Measurements from ENCODE around the gene PCED1A. TPM values are rescaled to one million over a fixed set of nuclear protein-coding genes. Genes with fewer than 3 reads are reported as not detected.

The PCED1A gene
- total RNA-seq, 2 donors from 2014 or later = 45.8 to 47.0 TPM

- H3K9me3 ChIP-seq (ENCODE audit: control insufficient read depth, low read length, poor library complexity, severe bottlenecking) = no peaks in the 10 kb centered on the region
- no peak for ATAC-seq
- H3K36me3 Mint-ChIP-seq (ENCODE audit: low read depth) = peaks cover 16% of the 10 kb centered on the region
- peaks cover 31% of the 10 kb centered on the region for H3K4me1 Mint-ChIP-seq
- peaks cover 85% of the 10 kb centered on the region for H3K27me3 Mint-ChIP-seq
- no peak for DNase-seq
- peak overlapping the region; percentile 92 for H3K4me3 Mint-ChIP-seq
- no peak overlapping the region for H3K27ac Mint-ChIP-seq
These were observed 39.1 kb downstream of the PCED1A start for GRCh38 chr20:2801286-2801728.

GRCh38 chr20:2800521-2801285 is 39.8 kb downstream of the PCED1A start, which contains the start of gene CPXM1:
Gene CPXM1, minus strand, starts transcription at chr20:2800627. Its CDS starts 55 bp downstream, at chr20:2800572.
- peaks cover 29% of the 10 kb centered on the region for H3K4me1 Mint-ChIP-seq
- peaks cover 13% of the 10 kb centered on the region for H3K36me3 Mint-ChIP-seq (ENCODE audit: low read depth)
- peaks cover 84% of the 10 kb centered on the region for H3K27me3 Mint-ChIP-seq
- H3K9me3 ChIP-seq (ENCODE audit: control insufficient read depth, low read length, poor library complexity, severe bottlenecking) = no peaks in the 10 kb centered on the region
- H3K27ac Mint-ChIP-seq = peak within 1 kb of the TSS; percentile 88
- peak; percentile 36 for ATAC-seq
- no peak for DNase-seq
- peak within 1 kb of the TSS; percentile 96 for H3K4me3 Mint-ChIP-seq

- Mint-ChIP-seq H3K27me3 (peaks cover 82% of the 10 kb centered on the region), H3K4me1 (peaks cover 29% of the 10 kb centered on the region), H3K36me3 (ENCODE audit: low read depth) (peaks cover 13% of the 10 kb centered on the region), H3K4me3 (peak overlapping the region; percentile 96), H3K27ac (peak overlapping the region; percentile 88)
- no peak for DNase-seq
- ATAC-seq = peak; percentile 27
- H3K9me3 ChIP-seq (ENCODE audit: control insufficient read depth, low read length, poor library complexity, severe bottlenecking) = no peaks in the 10 kb centered on the region
These were observed 40.6 kb downstream of the PCED1A start for GRCh38 chr20:2799688-2800520.

- DNase-seq (no peak), ATAC-seq (peak; percentile 13)
- Mint-ChIP-seq H3K4me3 (peak overlapping the region; percentile 96), H3K36me3 (ENCODE audit: low read depth) (peaks cover 13% of the 10 kb centered on the region), H3K27me3 (peaks cover 84% of the 10 kb centered on the region), H3K4me1 (peaks cover 29% of the 10 kb centered on the region), H3K27ac (no peak overlapping the region)
- no peaks in the 10 kb centered on the region for H3K9me3 ChIP-seq (ENCODE audit: control insufficient read depth, low read length, poor library complexity, severe bottlenecking)
These were observed 41.2 kb downstream of the PCED1A start for GRCh38 chr20:2799271-2799670.

GRCh38 chr20:2798814-2799213 is 41.6 kb downstream of the PCED1A start:
- H3K9me3 ChIP-seq (ENCODE audit: control insufficient read depth, low read length, poor library complexity, severe bottlenecking) = no peaks in the 10 kb centered on the region
- Mint-ChIP-seq H3K4me1 (peaks cover 29% of the 10 kb centered on the region), H3K4me3 (peak overlapping the region; percentile 66), H3K27ac (no peak overlapping the region), H3K36me3 (ENCODE audit: low read depth) (peaks cover 13% of the 10 kb centered on the region), H3K27me3 (peaks cover 82% of the 10 kb centered on the region)
- DNase-seq = no peak
- no peak for ATAC-seq

GRCh38 chr20:2798095-2798805 is 42.2 kb downstream of the PCED1A start:
- Mint-ChIP-seq H3K27ac (no peak overlapping the region), H3K4me1 (peaks cover 29% of the 10 kb centered on the region), H3K4me3 (peak overlapping the region; percentile 66), H3K36me3 (ENCODE audit: low read depth) (peaks cover 13% of the 10 kb centered on the region), H3K27me3 (peaks cover 84% of the 10 kb centered on the region)
- no peak for ATAC-seq
- DNase-seq = no peak
- H3K9me3 ChIP-seq (ENCODE audit: control insufficient read depth, low read length, poor library complexity, severe bottlenecking) = no peaks in the 10 kb centered on the region

- Mint-ChIP-seq H3K36me3 (ENCODE audit: low read depth) (peaks cover 11% of the 10 kb centered on the region), H3K4me1 (peaks cover 27% of the 10 kb centered on the region), H3K4me3 (no peak overlapping the region), H3K27me3 (peaks cover 87% of the 10 kb centered on the region), H3K27ac (no peak overlapping the region)
- DNase-seq (no peak), ATAC-seq (no peak)
- H3K9me3 ChIP-seq (ENCODE audit: control insufficient read depth, low read length, poor library complexity, severe bottlenecking) = no peaks in the 10 kb centered on the region
These were observed 43.1 kb downstream of the PCED1A start for GRCh38 chr20:2797136-2797983.

- Mint-ChIP-seq H3K4me3 (no peak overlapping the region), H3K4me1 (peaks cover 24% of the 10 kb centered on the region), H3K27me3 (peaks cover 91% of the 10 kb centered on the region), H3K36me3 (ENCODE audit: low read depth) (peaks cover 11% of the 10 kb centered on the region), H3K27ac (no peak overlapping the region)
- H3K9me3 ChIP-seq (ENCODE audit: control insufficient read depth, low read length, poor library complexity, severe bottlenecking) = no peaks in the 10 kb centered on the region
- DNase-seq (no peak), ATAC-seq (no peak)
These were observed 44.3 kb downstream of the PCED1A start for GRCh38 chr20:2796011-2796660.

- Mint-ChIP-seq H3K27ac (no peak overlapping the region), H3K27me3 (peaks cover 91% of the 10 kb centered on the region), H3K4me3 (no peak overlapping the region), H3K36me3 (ENCODE audit: low read depth) (peaks cover 11% of the 10 kb centered on the region), H3K4me1 (peaks cover 18% of the 10 kb centered on the region)
- no peaks in the 10 kb centered on the region for H3K9me3 ChIP-seq (ENCODE audit: control insufficient read depth, low read length, poor library complexity, severe bottlenecking)
- DNase-seq (no peak), ATAC-seq (no peak)
These were observed 45.0 kb downstream of the PCED1A start for GRCh38 chr20:2795451-2795850.

- Mint-ChIP-seq H3K4me1 (peaks cover 18% of the 10 kb centered on the region), H3K27ac (no peak overlapping the region), H3K27me3 (peaks cover 93% of the 10 kb centered on the region), H3K4me3 (no peak overlapping the region), H3K36me3 (ENCODE audit: low read depth) (peaks cover 12% of the 10 kb centered on the region)
- ATAC-seq (no peak), DNase-seq (no peak)
- no peaks in the 10 kb centered on the region for H3K9me3 ChIP-seq (ENCODE audit: control insufficient read depth, low read length, poor library complexity, severe bottlenecking)
These were observed 45.5 kb downstream of the PCED1A start for GRCh38 chr20:2794866-2795447.

GRCh38 chr20:2794202-2794748 is 46.2 kb downstream of the PCED1A start:
- no peak overlapping the region for H3K27ac Mint-ChIP-seq
- DNase-seq (no peak), ATAC-seq (no peak)
- H3K4me1 Mint-ChIP-seq = peaks cover 11% of the 10 kb centered on the region
- H3K4me3 Mint-ChIP-seq = no peak overlapping the region
- H3K27me3 Mint-ChIP-seq = peaks cover 91% of the 10 kb centered on the region
- peaks cover 6% of the 10 kb centered on the region for H3K36me3 Mint-ChIP-seq (ENCODE audit: low read depth)
- no peaks in the 10 kb centered on the region for H3K9me3 ChIP-seq (ENCODE audit: control insufficient read depth, low read length, poor library complexity, severe bottlenecking)

Measured in T-helper 17 cell (primary cell).